ENCODE results near the gene ACTN4. TPM values are rescaled to one million over a fixed set of nuclear protein-coding genes. Genes with fewer than 3 reads are reported as not detected.
A peak's percentile ranks its signal among the peaks of the same experiment; 100 is the strongest.

Gene ACTN4
- total RNA-seq, 1 experiment from 2014 or later: 1,233 TPM

DNA sequence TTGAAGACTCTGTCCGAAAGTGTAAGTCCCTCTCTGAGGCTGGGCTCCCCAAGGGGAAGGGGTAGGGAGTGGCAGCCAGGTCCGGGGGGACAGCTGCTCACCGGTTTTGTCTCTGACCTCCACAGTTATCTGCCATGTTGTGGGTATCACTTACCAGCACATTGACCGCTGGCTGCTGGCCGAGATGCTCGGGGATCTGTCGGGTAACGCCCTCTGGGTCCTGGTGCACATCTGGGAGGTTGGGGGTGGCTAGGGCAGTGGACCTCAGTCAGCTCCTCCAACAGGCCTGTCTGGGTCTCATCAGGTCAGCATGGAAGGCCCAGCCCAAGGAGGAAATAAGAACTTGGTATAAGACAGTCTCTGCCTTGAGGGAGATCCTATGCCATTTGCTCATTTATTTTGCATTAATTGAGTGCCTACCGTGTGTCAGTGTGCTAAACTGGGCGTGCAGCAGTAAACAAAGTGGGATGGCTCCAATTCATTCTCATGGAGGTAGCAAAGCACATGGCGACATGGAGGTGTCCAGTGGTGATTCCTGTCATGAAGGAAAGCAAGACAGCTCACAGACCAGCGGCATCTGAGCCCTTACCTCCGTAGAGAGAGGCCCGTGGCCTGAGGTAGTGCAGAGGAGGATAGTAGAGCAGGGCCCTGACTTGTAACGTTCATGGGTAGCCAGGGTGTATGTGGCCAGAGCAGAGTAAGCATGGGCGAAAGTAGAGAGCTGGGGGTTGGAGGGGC is 14.8 kb upstream of the ACTN4 start:
- H3K9me2 ChIP-seq (ENCODE audit: insufficient read depth): no peaks in the 10 kb centered on the region
- peaks cover 13% of the 10 kb centered on the region for H3K79me2 ChIP-seq (ENCODE audit: low read depth)
- H3K4me2 ChIP-seq: no peak overlapping the region
- DNase-seq: no peak
- ChIA-PET POLR2A (ENCODE audit: unreplicated experiment) (no interaction called here), CTCF (interaction anchor here (0.9 kb wide), 1 partner anchor 229 kb away, joined by 3 read pairs; no protein-coding TSS in a partner anchor)
- BruUV-seq (replicated peaks): no TSS peak
- no peak overlapping the region for H3K4me3 ChIP-seq
- H3K9me3 ChIP-seq (ENCODE audit: insufficient read depth, low read depth): no peaks in the 10 kb centered on the region
- intact Hi-C loops (cut with micrococcal nuclease; ENCODE audit: unreplicated experiment): loop anchor here (5.0 to 10.0 kb wide), 2 partner anchors 398 to 735 kb away; no protein-coding TSS in a partner anchor
- H2AFZ ChIP-seq: no peak overlapping the region
- no peaks in the 10 kb centered on the region for H4K20me1 ChIP-seq (ENCODE audit: insufficient read depth)
- peaks cover 22% of the 10 kb centered on the region for H3K4me1 ChIP-seq (replicated peaks; ENCODE audit: insufficient read depth)
- H3F3A ChIP-seq (ENCODE audit: insufficient read depth, low read depth): peaks cover 41% of the 10 kb centered on the region; the same call in 1 of the 2 replicates
- TF ChIP-seq EZH2 (IDR thresholded peaks at IDR 0.05; ENCODE audit: low read depth): no peak
- TF ChIP-seq, protein P1, sequence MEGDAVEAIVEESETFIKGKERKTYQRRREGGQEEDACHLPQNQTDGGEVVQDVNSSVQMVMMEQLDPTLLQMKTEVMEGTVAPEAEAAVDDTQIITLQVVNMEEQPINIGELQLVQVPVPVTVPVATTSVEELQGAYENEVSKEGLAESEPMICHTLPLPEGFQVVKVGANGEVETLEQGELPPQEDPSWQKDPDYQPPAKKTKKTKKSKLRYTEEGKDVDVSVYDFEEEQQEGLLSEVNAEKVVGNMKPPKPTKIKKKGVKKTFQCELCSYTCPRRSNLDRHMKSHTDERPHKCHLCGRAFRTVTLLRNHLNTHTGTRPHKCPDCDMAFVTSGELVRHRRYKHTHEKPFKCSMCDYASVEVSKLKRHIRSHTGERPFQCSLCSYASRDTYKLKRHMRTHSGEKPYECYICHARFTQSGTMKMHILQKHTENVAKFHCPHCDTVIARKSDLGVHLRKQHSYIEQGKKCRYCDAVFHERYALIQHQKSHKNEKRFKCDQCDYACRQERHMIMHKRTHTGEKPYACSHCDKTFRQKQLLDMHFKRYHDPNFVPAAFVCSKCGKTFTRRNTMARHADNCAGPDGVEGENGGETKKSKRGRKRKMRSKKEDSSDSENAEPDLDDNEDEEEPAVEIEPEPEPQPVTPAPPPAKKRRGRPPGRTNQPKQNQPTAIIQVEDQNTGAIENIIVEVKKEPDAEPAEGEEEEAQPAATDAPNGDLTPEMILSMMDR (conservative IDR thresholded peaks at IDR 0.05): no peak
- no peak overlapping the region for H3K27ac ChIP-seq
- no peaks in the 10 kb centered on the region for H3K27me3 ChIP-seq (ENCODE audit: insufficient read depth, low read depth)
- peaks cover 16% of the 10 kb centered on the region for H3K36me3 ChIP-seq (ENCODE audit: low read depth)

DNA sequence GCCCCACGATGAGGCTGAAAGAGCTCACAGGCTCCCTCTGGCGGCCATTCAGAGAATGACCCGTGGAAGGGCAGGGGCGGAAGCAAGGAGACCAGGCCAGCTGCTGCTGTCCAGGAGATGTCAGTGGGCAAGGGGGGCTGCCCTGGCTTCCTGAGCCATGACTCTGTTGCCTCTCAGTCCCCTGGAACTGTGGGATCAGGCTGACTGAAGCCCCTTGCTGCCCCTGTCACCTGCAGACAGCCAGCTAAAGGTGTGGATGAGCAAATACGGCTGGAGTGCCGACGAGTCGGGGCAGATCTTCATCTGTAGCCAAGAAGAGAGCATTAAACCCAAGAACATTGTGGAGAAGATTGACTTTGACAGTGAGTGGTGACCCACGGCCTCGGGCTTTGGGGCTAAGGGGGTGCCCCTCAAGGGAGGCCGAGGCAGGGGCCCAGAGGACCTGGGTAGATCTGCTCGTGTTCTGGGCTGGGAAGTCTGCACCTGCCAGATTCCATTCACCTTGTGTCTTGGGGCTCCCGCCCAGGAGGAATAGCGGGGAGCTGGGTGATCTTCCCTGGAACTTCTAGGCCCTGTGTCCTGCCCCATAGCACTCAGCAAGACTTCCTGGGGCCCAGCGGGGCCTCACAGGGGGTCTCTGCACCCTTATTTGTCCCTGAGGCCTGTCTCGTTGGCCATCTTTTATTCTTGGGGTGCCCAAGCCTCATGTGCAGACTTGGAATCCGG is 12.5 kb upstream of the ACTN4 start:
- H3K27ac ChIP-seq: no peak overlapping the region
- TF ChIP-seq, protein P1 (conservative IDR thresholded peaks at IDR 0.05): peak; percentile 95
- no peak for TF ChIP-seq EZH2 (IDR thresholded peaks at IDR 0.05; ENCODE audit: low read depth)
- peak; percentile 46 to 77 for DNase-seq
- H3K4me2 ChIP-seq: no peak overlapping the region
- peaks cover 36% of the 10 kb centered on the region for H3K4me1 ChIP-seq (replicated peaks; ENCODE audit: insufficient read depth)
- intact Hi-C loops (cut with micrococcal nuclease; ENCODE audit: unreplicated experiment): loop anchor here (1.0 to 10.0 kb wide), 5 partner anchors 78 to 738 kb away; partner anchors contain the start of gene FAM98C
- H3K9me2 ChIP-seq (ENCODE audit: insufficient read depth): no peaks in the 10 kb centered on the region
- BruUV-seq (replicated peaks): no TSS peak
- no peak overlapping the region for H3K4me3 ChIP-seq
- H2AFZ ChIP-seq: no peak overlapping the region
- no peaks in the 10 kb centered on the region for H3K9me3 ChIP-seq (ENCODE audit: insufficient read depth, low read depth)
- H3K27me3 ChIP-seq (ENCODE audit: insufficient read depth, low read depth): no peaks in the 10 kb centered on the region
- H3F3A ChIP-seq (ENCODE audit: insufficient read depth, low read depth): peaks cover 56% of the 10 kb centered on the region; the same call in 1 of the 2 replicates
- ChIA-PET POLR2A (ENCODE audit: unreplicated experiment) (interaction anchor here (0.5 to 0.7 kb wide), 10 partner anchors 13 to 295 kb away, joined by 3 to 17 read pairs (median 4); partner anchors contain the start of gene ACTN4), CTCF (interaction anchor here (0.5 to 2.0 kb wide), 8 partner anchors 14 to 409 kb away, joined by 3 to 13 read pairs (median 4); partner anchors contain the start of genes FAM98C and HNRNPL)
- H3K36me3 ChIP-seq (ENCODE audit: low read depth): peaks cover 15% of the 10 kb centered on the region; the same call in 1 of the 2 replicates
- H4K20me1 ChIP-seq (ENCODE audit: insufficient read depth): no peaks in the 10 kb centered on the region
- peaks cover 13% of the 10 kb centered on the region for H3K79me2 ChIP-seq (ENCODE audit: low read depth)

Measured in PC-9 (cell line).